ENCODE measurements around the gene OR10H3. TPM values are rescaled to one million over a fixed set of nuclear protein-coding genes. Genes with fewer than 3 reads are reported as not detected.

OR10H3 gene
- total and polyA plus RNA-seq, 12 donors: not detected

GRCh38 chr19:15788594-15789270 is 50.9 kb downstream of the OR10H3 start:
- H3K36me3 ChIP-seq: no peaks in the 10 kb centered on the region
- no peak overlapping the region for H3K4me3 ChIP-seq
- intact Hi-C loops (cut with DNase I): no loop called here
- 64 to 76% methylated on average over 4 of the region's 4 CpGs for WGBS, 2 donors
- ATAC-seq: no peak
- H3K9me3 ChIP-seq: no peaks in the 10 kb centered on the region
- no peaks in the 10 kb centered on the region for H3K4me1 ChIP-seq
- TF ChIP-seq CTCF (IDR thresholded peaks at IDR 0.05): no peak
- H3K27ac ChIP-seq: no peak overlapping the region
- DNase-seq: no peak
- H3K27me3 ChIP-seq: peaks cover 0 to 23% (median 0%) of the 10 kb centered on the region in 7 donors

- Histone ChIP-seq H3K9me3 (no peaks in the 10 kb centered on the region), H3K36me3 (no peaks in the 10 kb centered on the region), H3K4me3 (no peak overlapping the region), H3K4me1 (no peaks in the 10 kb centered on the region), H3K27me3 (peaks cover 0 to 23% (median 0%) of the 10 kb centered on the region in 7 donors), H3K27ac (no peak overlapping the region)
- TF ChIP-seq CTCF (IDR thresholded peaks at IDR 0.05): no peak
- intact Hi-C loops (cut with DNase I): no loop called here
- ATAC-seq: no peak
- DNase-seq: no peak
- WGBS, 2 donors: 67 to 68% methylated on average over 6 of the region's 6 CpGs
These were observed 52.3 kb downstream of the OR10H3 start for GRCh38 chr19:15790096-15790495.

Other genes with a start within 250 kb of the OR10H3 start
- not detected for gene CYP4F22, start 229.5 kb upstream of the OR10H3 start, total RNA-seq
- not detected for gene CYP4F22, start 229.5 kb upstream of the OR10H3 start, polyA plus RNA-seq
- not detected for gene CYP4F8, start 122.8 kb upstream of the OR10H3 start, total RNA-seq
- gene CYP4F8, start 122.8 kb upstream of the OR10H3 start, polyA plus RNA-seq: not detected
- 1 to 10 TPM in 2 of 10 donors, under 1 TPM in 6, not detected in 2; 0.04 to 1.8 (median 0.64) TPM for gene CYP4F3, start 97.1 kb upstream of the OR10H3 start, total RNA-seq
- under 1 TPM; 0.01 to 0.07 TPM for gene CYP4F3, start 97.1 kb upstream of the OR10H3 start, polyA plus RNA-seq
- gene CYP4F12, start 64.9 kb upstream of the OR10H3 start, total RNA-seq: 1 to 10 TPM in 9 of 10 donors, under 1 TPM in 1; 0.92 to 6.8 (median 2.7) TPM
- gene CYP4F12, start 64.9 kb upstream of the OR10H3 start, polyA plus RNA-seq: 10 to 100 TPM in 1 of 2 donors, 1 to 10 TPM in 1; 1.7 to 17.3 TPM
- gene OR10H2, start 10.0 kb upstream of the OR10H3 start, total RNA-seq: not detected
- not detected for gene OR10H2, start 10.0 kb upstream of the OR10H3 start, polyA plus RNA-seq
- not detected for gene OR10H5, start 49.7 kb downstream of the OR10H3 start, total RNA-seq
- not detected for gene OR10H5, start 49.7 kb downstream of the OR10H3 start, polyA plus RNA-seq
- not detected for gene OR10H1, start 77.7 kb downstream of the OR10H3 start, total RNA-seq
- not detected for gene OR10H1, start 77.7 kb downstream of the OR10H3 start, polyA plus RNA-seq
- not detected for gene CYP4F2, start 160.1 kb downstream of the OR10H3 start, total RNA-seq
- not detected for gene CYP4F2, start 160.1 kb downstream of the OR10H3 start, polyA plus RNA-seq
- 1 to 10 TPM in 2 of 10 donors, under 1 TPM in 5, not detected in 3; 0.09 to 2.1 (median 0.80) TPM for gene CYP4F11, start 196.5 kb downstream of the OR10H3 start, total RNA-seq
- gene CYP4F11, start 196.5 kb downstream of the OR10H3 start, polyA plus RNA-seq: under 1 TPM in 1 of 2 donors, not detected in 1; 0.22 TPM
- not detected for gene OR10H4, start 211.0 kb downstream of the OR10H3 start, total RNA-seq
- not detected for gene OR10H4, start 211.0 kb downstream of the OR10H3 start, polyA plus RNA-seq

All from heart right ventricle (tissue), 16 donors.